H1 (cell line): ENCODE measurements around the gene MGMT. TPM values are rescaled to one million over a fixed set of nuclear protein-coding genes. Genes with fewer than 3 reads are reported as not detected.

Source experiments
- CHD1 ChIP-seq: IDR thresholded peaks from 2 replicates; pipeline ENCODE4 v1.6.1; 2012; ENCODE audit warnings: low read depth, low read length, improper control_type of control experiment
- FOSL1 ChIP-seq: IDR thresholded peaks from 2 replicates; pipeline ENCODE4 v1.6.1; 2011; ENCODE audit warnings: mild to moderate bottlenecking, low read depth, low read length, moderate library complexity; ENCODE audit not compliant: insufficient read depth
- JUND ChIP-seq: IDR thresholded peaks from 2 replicates; pipeline ENCODE4 v1.6.1; 2011; ENCODE audit warnings: mild to moderate bottlenecking, improper control_type of control experiment, low read length
- KDM1A ChIP-seq: fragments of 200-600, 300-600 bp; sonication (generic); IDR thresholded peaks from 2 replicates; pipeline ENCODE4 v1.7.1; 2016; ENCODE audit warnings: mild to moderate bottlenecking, low read length, borderline replicate concordance
- RAD21 ChIP-seq, 2 experiments: IDR thresholded peaks in 1 of 2; conservative IDR thresholded peaks in 1 of 2; 2 replicates each; pipeline ENCODE4 v1.6.1; 2011; ENCODE audit warnings: low read depth in 2 of 2, low read length in 2 of 2, improper control_type of control experiment in 1 of 2, inconsistent platforms in 1 of 2, mild to moderate bottlenecking in 1 of 2, moderate library complexity in 1 of 2
- RFX5 ChIP-seq: IDR thresholded peaks from 2 replicates; pipeline ENCODE4 v1.6.1; 2011; ENCODE audit warnings: low read depth, low read length, improper control_type of control experiment, borderline replicate concordance
- TAF7 ChIP-seq: optimal IDR thresholded peaks from 2 replicates; pipeline ENCODE3; 2011; ENCODE audit warnings: low read depth, mild to moderate bottlenecking, inconsistent platforms, low read length, moderate library complexity, borderline replicate concordance
- polyA plus RNA-seq, 7 experiments: library from polyadenylated mRNA; depleted of rRNA in 3 of 7; stranded (reverse) in 5 of 7; unstranded in 2 of 7; fragments of >200 nt in 5 of 7; fragments of 200-250 nt in 2 of 7; gene quantifications; 1 replicate in 5 of 7; 2 replicates in 1 of 7; 4 replicates in 1 of 7; pipeline versions ENCODE4 v1.2.1 to v1.2.3, GENCODE V29; 2011 to 2013; ENCODE audit warnings: missing spikeins in 2 of 7, mixed read lengths in 2 of 7
- total RNA-seq: library from RNA; stranded (reverse); fragmentation: NEBNext Ultra II Directional; extraction: Animal tissue kit (Norgen Biotek cat#: 25700); gene quantifications from 2 replicates; pipeline ENCODE4 v1.2.1, GENCODE V29; 2021
- TF ChIP-seq, protein P1 (sequence below): fragments of 300-600 bp; sonication (generic); IDR thresholded peaks from 2 replicates; pipeline ENCODE4 v1.7.1; 2012; ENCODE audit warnings: low read length, moderate library complexity, mild to moderate bottlenecking, inconsistent platforms; ENCODE audit not compliant: insufficient replicate concordance
- TF ChIP-seq, protein P2 (sequence below): IDR thresholded peaks from 2 replicates; pipeline ENCODE4 v1.6.1; 2012; ENCODE audit warnings: inconsistent platforms

The MGMT gene
- total and polyA plus RNA-seq, 2 of the 8 experiments (the other 6 are each of a cell fraction or from before 2014, with no cell fraction given) = 9.9 to 10.7 TPM

DNA sequence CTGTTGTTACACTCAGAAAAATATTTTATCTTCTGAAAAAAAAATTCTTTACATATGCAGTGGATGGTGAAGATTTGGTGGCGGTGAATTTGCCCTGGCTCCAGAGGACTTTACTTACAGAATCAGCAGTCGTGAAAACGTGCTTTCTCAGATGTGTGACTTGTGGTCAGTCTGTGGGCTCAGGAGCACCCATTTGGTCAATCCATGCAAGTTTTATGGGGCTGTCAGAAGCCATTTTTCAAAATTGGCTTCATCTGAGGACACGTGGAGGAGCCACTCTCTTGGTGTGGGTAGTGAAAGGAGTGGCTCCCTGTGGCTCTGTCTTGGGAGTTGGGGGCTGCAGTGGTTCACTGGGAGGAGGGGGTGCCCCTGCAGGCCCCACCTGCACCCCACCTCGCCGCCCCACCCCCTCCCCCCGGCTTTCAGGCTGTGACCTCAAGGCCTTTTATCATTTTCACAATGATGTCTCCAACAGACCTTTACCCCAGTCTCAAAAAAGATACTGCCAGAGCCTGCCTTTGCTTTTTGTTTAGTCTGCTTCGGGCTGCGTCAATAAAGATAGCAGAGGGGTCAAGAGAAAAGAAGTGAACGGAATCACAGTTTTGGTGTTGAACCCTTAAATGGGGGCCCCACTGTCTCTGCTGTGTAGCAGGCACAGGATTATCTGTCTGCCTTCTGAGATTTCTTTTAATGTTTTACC is 137.4 kb downstream of the MGMT start (continued):
- TF ChIP-seq, protein P1, sequence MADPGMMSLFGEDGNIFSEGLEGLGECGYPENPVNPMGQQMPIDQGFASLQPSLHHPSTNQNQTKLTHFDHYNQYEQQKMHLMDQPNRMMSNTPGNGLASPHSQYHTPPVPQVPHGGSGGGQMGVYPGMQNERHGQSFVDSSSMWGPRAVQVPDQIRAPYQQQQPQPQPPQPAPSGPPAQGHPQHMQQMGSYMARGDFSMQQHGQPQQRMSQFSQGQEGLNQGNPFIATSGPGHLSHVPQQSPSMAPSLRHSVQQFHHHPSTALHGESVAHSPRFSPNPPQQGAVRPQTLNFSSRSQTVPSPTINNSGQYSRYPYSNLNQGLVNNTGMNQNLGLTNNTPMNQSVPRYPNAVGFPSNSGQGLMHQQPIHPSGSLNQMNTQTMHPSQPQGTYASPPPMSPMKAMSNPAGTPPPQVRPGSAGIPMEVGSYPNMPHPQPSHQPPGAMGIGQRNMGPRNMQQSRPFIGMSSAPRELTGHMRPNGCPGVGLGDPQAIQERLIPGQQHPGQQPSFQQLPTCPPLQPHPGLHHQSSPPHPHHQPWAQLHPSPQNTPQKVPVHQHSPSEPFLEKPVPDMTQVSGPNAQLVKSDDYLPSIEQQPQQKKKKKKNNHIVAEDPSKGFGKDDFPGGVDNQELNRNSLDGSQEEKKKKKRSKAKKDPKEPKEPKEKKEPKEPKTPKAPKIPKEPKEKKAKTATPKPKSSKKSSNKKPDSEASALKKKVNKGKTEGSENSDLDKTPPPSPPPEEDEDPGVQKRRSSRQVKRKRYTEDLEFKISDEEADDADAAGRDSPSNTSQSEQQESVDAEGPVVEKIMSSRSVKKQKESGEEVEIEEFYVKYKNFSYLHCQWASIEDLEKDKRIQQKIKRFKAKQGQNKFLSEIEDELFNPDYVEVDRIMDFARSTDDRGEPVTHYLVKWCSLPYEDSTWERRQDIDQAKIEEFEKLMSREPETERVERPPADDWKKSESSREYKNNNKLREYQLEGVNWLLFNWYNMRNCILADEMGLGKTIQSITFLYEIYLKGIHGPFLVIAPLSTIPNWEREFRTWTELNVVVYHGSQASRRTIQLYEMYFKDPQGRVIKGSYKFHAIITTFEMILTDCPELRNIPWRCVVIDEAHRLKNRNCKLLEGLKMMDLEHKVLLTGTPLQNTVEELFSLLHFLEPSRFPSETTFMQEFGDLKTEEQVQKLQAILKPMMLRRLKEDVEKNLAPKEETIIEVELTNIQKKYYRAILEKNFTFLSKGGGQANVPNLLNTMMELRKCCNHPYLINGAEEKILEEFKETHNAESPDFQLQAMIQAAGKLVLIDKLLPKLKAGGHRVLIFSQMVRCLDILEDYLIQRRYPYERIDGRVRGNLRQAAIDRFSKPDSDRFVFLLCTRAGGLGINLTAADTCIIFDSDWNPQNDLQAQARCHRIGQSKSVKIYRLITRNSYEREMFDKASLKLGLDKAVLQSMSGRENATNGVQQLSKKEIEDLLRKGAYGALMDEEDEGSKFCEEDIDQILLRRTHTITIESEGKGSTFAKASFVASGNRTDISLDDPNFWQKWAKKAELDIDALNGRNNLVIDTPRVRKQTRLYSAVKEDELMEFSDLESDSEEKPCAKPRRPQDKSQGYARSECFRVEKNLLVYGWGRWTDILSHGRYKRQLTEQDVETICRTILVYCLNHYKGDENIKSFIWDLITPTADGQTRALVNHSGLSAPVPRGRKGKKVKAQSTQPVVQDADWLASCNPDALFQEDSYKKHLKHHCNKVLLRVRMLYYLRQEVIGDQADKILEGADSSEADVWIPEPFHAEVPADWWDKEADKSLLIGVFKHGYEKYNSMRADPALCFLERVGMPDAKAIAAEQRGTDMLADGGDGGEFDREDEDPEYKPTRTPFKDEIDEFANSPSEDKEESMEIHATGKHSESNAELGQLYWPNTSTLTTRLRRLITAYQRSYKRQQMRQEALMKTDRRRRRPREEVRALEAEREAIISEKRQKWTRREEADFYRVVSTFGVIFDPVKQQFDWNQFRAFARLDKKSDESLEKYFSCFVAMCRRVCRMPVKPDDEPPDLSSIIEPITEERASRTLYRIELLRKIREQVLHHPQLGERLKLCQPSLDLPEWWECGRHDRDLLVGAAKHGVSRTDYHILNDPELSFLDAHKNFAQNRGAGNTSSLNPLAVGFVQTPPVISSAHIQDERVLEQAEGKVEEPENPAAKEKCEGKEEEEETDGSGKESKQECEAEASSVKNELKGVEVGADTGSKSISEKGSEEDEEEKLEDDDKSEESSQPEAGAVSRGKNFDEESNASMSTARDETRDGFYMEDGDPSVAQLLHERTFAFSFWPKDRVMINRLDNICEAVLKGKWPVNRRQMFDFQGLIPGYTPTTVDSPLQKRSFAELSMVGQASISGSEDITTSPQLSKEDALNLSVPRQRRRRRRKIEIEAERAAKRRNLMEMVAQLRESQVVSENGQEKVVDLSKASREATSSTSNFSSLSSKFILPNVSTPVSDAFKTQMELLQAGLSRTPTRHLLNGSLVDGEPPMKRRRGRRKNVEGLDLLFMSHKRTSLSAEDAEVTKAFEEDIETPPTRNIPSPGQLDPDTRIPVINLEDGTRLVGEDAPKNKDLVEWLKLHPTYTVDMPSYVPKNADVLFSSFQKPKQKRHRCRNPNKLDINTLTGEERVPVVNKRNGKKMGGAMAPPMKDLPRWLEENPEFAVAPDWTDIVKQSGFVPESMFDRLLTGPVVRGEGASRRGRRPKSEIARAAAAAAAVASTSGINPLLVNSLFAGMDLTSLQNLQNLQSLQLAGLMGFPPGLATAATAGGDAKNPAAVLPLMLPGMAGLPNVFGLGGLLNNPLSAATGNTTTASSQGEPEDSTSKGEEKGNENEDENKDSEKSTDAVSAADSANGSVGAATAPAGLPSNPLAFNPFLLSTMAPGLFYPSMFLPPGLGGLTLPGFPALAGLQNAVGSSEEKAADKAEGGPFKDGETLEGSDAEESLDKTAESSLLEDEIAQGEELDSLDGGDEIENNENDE = no peak
- no peak for TF ChIP-seq CHD1
- no peak for TF ChIP-seq TAF7
- no peak for TF ChIP-seq KDM1A
- TF ChIP-seq RFX5 = no peak
- no peak for TF ChIP-seq RAD21 (IDR thresholded peaks at IDR 0.05 in 1 of 2, conservative IDR thresholded peaks at IDR 0.05 in 1 of 2; ENCODE audit: low read depth in 2 of 2, low read length in 2 of 2)
- TF ChIP-seq FOSL1 = no peak
- TF ChIP-seq JUND = no peak
- TF ChIP-seq, protein P2, sequence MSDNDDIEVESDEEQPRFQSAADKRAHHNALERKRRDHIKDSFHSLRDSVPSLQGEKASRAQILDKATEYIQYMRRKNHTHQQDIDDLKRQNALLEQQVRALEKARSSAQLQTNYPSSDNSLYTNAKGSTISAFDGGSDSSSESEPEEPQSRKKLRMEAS = no peak
